HG03442 (cell line): ENCODE measurements around the gene ADARB2.

ENCODE experiments used
- ATAC-seq: cut with Tn5 transposase; IDR thresholded peaks from one replicate; pipeline ENCODE4 v1.9.1; 2021; ENCODE audit warnings: mild to moderate bottlenecking, moderate library complexity; ENCODE audit not compliant: unreplicated experiment

ADARB2 gene

GRCh38 chr10:1687190-1687589, 50.1 kb downstream of the ADARB2 start:
- no peak for ATAC-seq

- no peak for ATAC-seq
Observed at GRCh38 chr10:1686491-1686749, 50.9 kb downstream of the ADARB2 start.

GRCh38 chr10:1685699-1686490, 51.4 kb downstream of the ADARB2 start:
- no peak for ATAC-seq

GRCh38 chr10:1684991-1685390, 52.3 kb downstream of the ADARB2 start:
- ATAC-seq = no peak

- no peak for ATAC-seq
Observed at GRCh38 chr10:1683649-1684048, 53.7 kb downstream of the ADARB2 start.

- ATAC-seq = no peak
Observed at GRCh38 chr10:1679821-1680650, 57.3 kb downstream of the ADARB2 start.

GRCh38 chr10:1678084-1678483, 59.2 kb downstream of the ADARB2 start:
- ATAC-seq = no peak

- no peak for ATAC-seq
Observed at GRCh38 chr10:1677307-1677939, 59.9 kb downstream of the ADARB2 start.

- peak; percentile 71 for ATAC-seq
Observed at GRCh38 chr10:1674501-1674900, 62.8 kb downstream of the ADARB2 start.

- no peak for ATAC-seq
Observed at GRCh38 chr10:1673568-1674345, 63.6 kb downstream of the ADARB2 start.

GRCh38 chr10:1672001-1672781, 65.1 kb downstream of the ADARB2 start:
- no peak for ATAC-seq

- ATAC-seq = no peak
Observed at GRCh38 chr10:1671366-1672000, 65.8 kb downstream of the ADARB2 start.

GRCh38 chr10:1670541-1671365, 66.6 kb downstream of the ADARB2 start:
- no peak for ATAC-seq

GRCh38 chr10:1669433-1669832, 67.9 kb downstream of the ADARB2 start:
- no peak for ATAC-seq

GRCh38 chr10:1668399-1668798, 68.9 kb downstream of the ADARB2 start:
- ATAC-seq = no peak

- no peak for ATAC-seq
Observed at GRCh38 chr10:1667392-1667791, 69.9 kb downstream of the ADARB2 start.

GRCh38 chr10:1666147-1666546, 71.2 kb downstream of the ADARB2 start:
- no peak for ATAC-seq

GRCh38 chr10:1665681-1666080, 71.6 kb downstream of the ADARB2 start:
- no peak for ATAC-seq

GRCh38 chr10:1665021-1665661, 72.2 kb downstream of the ADARB2 start:
- ATAC-seq = no peak
